ENCODE measurements around the gene GRPEL2. TPM values are rescaled to one million over a fixed set of nuclear protein-coding genes. Genes with fewer than 3 reads are reported as not detected.

GRPEL2 gene
- total RNA-seq, 1 experiment from 2014 or later = 22.0 TPM

GRCh38 chr5:149363936-149364335 lies 18.6 kb downstream of the GRPEL2 start:
- no peaks in the 10 kb centered on the region for H3K9me3 ChIP-seq (ENCODE audit: low read length)
- H3K79me2 ChIP-seq (ENCODE audit: low read length) = peaks cover 4% of the 10 kb centered on the region; the same call in 1 of the 2 replicates
- no peak for DNase-seq
- H3K4me2 ChIP-seq (ENCODE audit: low read depth, low read length, poor library complexity, severe bottlenecking) = no peak overlapping the region
- no peak overlapping the region for H3K4me3 ChIP-seq (ENCODE audit: low read length)
- no peak overlapping the region for H3K27ac ChIP-seq (ENCODE audit: low read length)
- peaks cover 14% of the 10 kb centered on the region for H3K4me1 ChIP-seq (ENCODE audit: low read length)
- no peaks in the 10 kb centered on the region for H3K9me2 ChIP-seq (replicated peaks; ENCODE audit: insufficient read depth, low read length)
- no peak overlapping the region for H2AFZ ChIP-seq (ENCODE audit: low read length)
- no peaks in the 10 kb centered on the region for H3K36me3 ChIP-seq (ENCODE audit: insufficient read depth, low read length)
- H4K20me1 ChIP-seq (ENCODE audit: insufficient read depth, low read depth, low read length) = 0 out of 2 replicates have a peak, but pooled peaks cover under 1% of the 10 kb centered on the region
- no peak overlapping the region for H3K9ac ChIP-seq (ENCODE audit: low read length)
- H3K27me3 ChIP-seq (ENCODE audit: low read length) = no peaks in the 10 kb centered on the region

- no peaks in the 10 kb centered on the region for H3K27me3 ChIP-seq (ENCODE audit: low read length)
- no peaks in the 10 kb centered on the region for H3K36me3 ChIP-seq (ENCODE audit: insufficient read depth, low read length)
- H3K4me3 ChIP-seq (ENCODE audit: low read length) = no peak overlapping the region
- H3K4me1 ChIP-seq (ENCODE audit: low read length) = peaks cover 9% of the 10 kb centered on the region
- no peak overlapping the region for H2AFZ ChIP-seq (ENCODE audit: low read length)
- H3K79me2 ChIP-seq (ENCODE audit: low read length) = no peaks in the 10 kb centered on the region
- H3K27ac ChIP-seq (ENCODE audit: low read length) = no peak overlapping the region
- no peak overlapping the region for H3K9ac ChIP-seq (ENCODE audit: low read length)
- DNase-seq = no peak
- no peak overlapping the region for H3K4me2 ChIP-seq (ENCODE audit: low read depth, low read length, poor library complexity, severe bottlenecking)
- H4K20me1 ChIP-seq (ENCODE audit: insufficient read depth, low read depth, low read length) = 0 out of 2 replicates have a peak, but pooled peaks cover 2% of the 10 kb centered on the region
- no peaks in the 10 kb centered on the region for H3K9me3 ChIP-seq (ENCODE audit: low read length)
- H3K9me2 ChIP-seq (replicated peaks; ENCODE audit: insufficient read depth, low read length) = no peaks in the 10 kb centered on the region
Measured at GRCh38 chr5:149364719-149365118, 19.4 kb downstream of the GRPEL2 start.

GRCh38 chr5:149365418-149365817 lies 20.1 kb downstream of the GRPEL2 start:
- Histone ChIP-seq H4K20me1 (ENCODE audit: insufficient read depth, low read depth, low read length) (0 out of 2 replicates have a peak, but pooled peaks cover 4% of the 10 kb centered on the region), H3K9me3 (ENCODE audit: low read length) (no peaks in the 10 kb centered on the region), H3K79me2 (ENCODE audit: low read length) (no peaks in the 10 kb centered on the region), H3K9ac (ENCODE audit: low read length) (no peak overlapping the region), H3K4me3 (ENCODE audit: low read length) (no peak overlapping the region), H2AFZ (ENCODE audit: low read length) (no peak overlapping the region), H3K9me2 (replicated peaks; ENCODE audit: insufficient read depth, low read length) (no peaks in the 10 kb centered on the region), H3K36me3 (ENCODE audit: insufficient read depth, low read length) (no peaks in the 10 kb centered on the region), H3K4me2 (ENCODE audit: low read depth, low read length, poor library complexity, severe bottlenecking) (no peak overlapping the region), H3K27me3 (ENCODE audit: low read length) (no peaks in the 10 kb centered on the region), H3K27ac (ENCODE audit: low read length) (no peak overlapping the region), H3K4me1 (ENCODE audit: low read length) (peaks cover 11% of the 10 kb centered on the region)
- DNase-seq = no peak

GRCh38 chr5:149366169-149366729 lies 20.9 kb downstream of the GRPEL2 start:
- Histone ChIP-seq H3K9ac (ENCODE audit: low read length) (no peak overlapping the region), H2AFZ (ENCODE audit: low read length) (no peak overlapping the region), H3K4me2 (ENCODE audit: low read depth, low read length, poor library complexity, severe bottlenecking) (no peak overlapping the region), H3K4me1 (ENCODE audit: low read length) (peaks cover 15% of the 10 kb centered on the region), H3K36me3 (ENCODE audit: insufficient read depth, low read length) (no peaks in the 10 kb centered on the region), H3K9me3 (ENCODE audit: low read length) (no peaks in the 10 kb centered on the region), H3K79me2 (ENCODE audit: low read length) (no peaks in the 10 kb centered on the region), H3K27me3 (ENCODE audit: low read length) (no peaks in the 10 kb centered on the region), H3K9me2 (replicated peaks; ENCODE audit: insufficient read depth, low read length) (no peaks in the 10 kb centered on the region), H3K4me3 (ENCODE audit: low read length) (no peak overlapping the region), H4K20me1 (ENCODE audit: insufficient read depth, low read depth, low read length) (0 out of 2 replicates have a peak, but pooled peaks cover 12% of the 10 kb centered on the region), H3K27ac (ENCODE audit: low read length) (no peak overlapping the region)
- no peak for DNase-seq

DNA sequence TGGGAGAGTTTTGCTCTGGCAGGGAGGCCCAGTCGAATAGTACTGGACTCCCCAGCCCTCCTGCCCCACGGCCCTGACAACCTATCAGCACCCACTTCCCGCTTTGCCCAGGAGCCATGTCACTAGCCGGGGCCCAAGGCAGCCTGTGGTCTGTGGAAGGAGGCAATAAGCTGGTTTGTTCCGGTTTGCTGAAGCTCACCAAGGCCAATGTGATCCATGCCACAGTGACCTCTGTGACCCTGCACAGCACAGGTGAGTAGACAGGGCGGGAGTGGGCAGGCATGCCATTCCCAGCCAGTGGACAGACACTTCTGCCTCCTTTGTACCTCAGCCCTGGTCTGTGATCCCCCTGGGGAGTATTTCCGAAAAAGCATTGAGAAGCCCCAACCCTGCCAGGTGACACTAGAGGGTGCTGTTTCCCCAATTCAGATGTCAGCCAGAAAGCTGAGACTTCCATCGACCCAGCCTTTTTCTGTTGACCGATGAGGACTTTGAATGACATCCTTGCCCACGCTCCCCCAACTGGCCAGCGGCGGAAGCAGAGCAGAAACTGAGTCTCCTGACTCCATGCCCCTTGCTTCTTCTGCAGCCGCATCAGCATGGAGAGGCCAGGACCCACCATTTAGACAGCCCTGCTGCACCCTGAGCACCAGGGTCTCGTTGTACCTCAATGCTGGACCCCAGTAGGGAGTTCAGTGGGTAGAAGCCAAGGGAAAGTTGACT lies 22.1 kb downstream of the GRPEL2 start:
- Histone ChIP-seq H3K4me2 (ENCODE audit: low read depth, low read length, poor library complexity, severe bottlenecking) (no peak overlapping the region), H3K4me1 (ENCODE audit: low read length) (peaks cover 15% of the 10 kb centered on the region), H3K4me3 (ENCODE audit: low read length) (no peak overlapping the region), H2AFZ (ENCODE audit: low read length) (no peak overlapping the region), H3K79me2 (ENCODE audit: low read length) (no peaks in the 10 kb centered on the region), H4K20me1 (ENCODE audit: insufficient read depth, low read depth, low read length) (0 out of 2 replicates have a peak, but pooled peaks cover 12% of the 10 kb centered on the region), H3K27me3 (ENCODE audit: low read length) (no peaks in the 10 kb centered on the region), H3K36me3 (ENCODE audit: insufficient read depth, low read length) (no peaks in the 10 kb centered on the region), H3K9ac (ENCODE audit: low read length) (no peak overlapping the region; the same call in 1 of the 2 replicates), H3K27ac (ENCODE audit: low read length) (no peak overlapping the region), H3K9me3 (ENCODE audit: low read length) (no peaks in the 10 kb centered on the region), H3K9me2 (replicated peaks; ENCODE audit: insufficient read depth, low read length) (no peaks in the 10 kb centered on the region)
- DNase-seq = peak; percentile 91

GRCh38 chr5:149367972-149368645 lies 22.8 kb downstream of the GRPEL2 start:
- Histone ChIP-seq H3K9me2 (replicated peaks; ENCODE audit: insufficient read depth, low read length) (no peaks in the 10 kb centered on the region), H3K36me3 (ENCODE audit: insufficient read depth, low read length) (no peaks in the 10 kb centered on the region), H3K27me3 (ENCODE audit: low read length) (no peaks in the 10 kb centered on the region), H3K4me1 (ENCODE audit: low read length) (peaks cover 15% of the 10 kb centered on the region), H3K9ac (ENCODE audit: low read length) (no peak overlapping the region; the same call in 1 of the 2 replicates), H3K9me3 (ENCODE audit: low read length) (no peaks in the 10 kb centered on the region), H3K27ac (ENCODE audit: low read length) (no peak overlapping the region), H3K4me2 (ENCODE audit: low read depth, low read length, poor library complexity, severe bottlenecking) (no peak overlapping the region), H4K20me1 (ENCODE audit: insufficient read depth, low read depth, low read length) (0 out of 2 replicates have a peak, but pooled peaks cover 12% of the 10 kb centered on the region), H3K4me3 (ENCODE audit: low read length) (no peak overlapping the region), H3K79me2 (ENCODE audit: low read length) (no peaks in the 10 kb centered on the region), H2AFZ (ENCODE audit: low read length) (no peak overlapping the region)
- DNase-seq = no peak

- no peak for DNase-seq
Measured at GRCh38 chr5:149370878-149371277, 25.6 kb downstream of the GRPEL2 start.

More at GRCh38 chr5:149370878-149371277, 25.6 kb downstream of the GRPEL2 start:
- H3K79me2 ChIP-seq (ENCODE audit: low read length) = no peaks in the 10 kb centered on the region
- no peak overlapping the region for H3K9ac ChIP-seq (ENCODE audit: low read length)
- no peak overlapping the region for H3K4me3 ChIP-seq (ENCODE audit: low read length)
- no peak overlapping the region for H3K4me2 ChIP-seq (ENCODE audit: low read depth, low read length, poor library complexity, severe bottlenecking)
- peaks cover 15% of the 10 kb centered on the region for H3K4me1 ChIP-seq (ENCODE audit: low read length)
- H3K9me3 ChIP-seq (ENCODE audit: low read length) = no peaks in the 10 kb centered on the region
- no peaks in the 10 kb centered on the region for H3K9me2 ChIP-seq (replicated peaks; ENCODE audit: insufficient read depth, low read length)
- no peak overlapping the region for H3K27ac ChIP-seq (ENCODE audit: low read length)
- H3K36me3 ChIP-seq (ENCODE audit: insufficient read depth, low read length) = no peaks in the 10 kb centered on the region
- 0 out of 2 replicates have a peak, but pooled peaks cover 12% of the 10 kb centered on the region for H4K20me1 ChIP-seq (ENCODE audit: insufficient read depth, low read depth, low read length)
- H3K27me3 ChIP-seq (ENCODE audit: low read length) = no peaks in the 10 kb centered on the region
- H2AFZ ChIP-seq (ENCODE audit: low read length) = no peak overlapping the region
